ENCODE data around the gene KNTC1.

- no peak for TF ChIP-seq CTCF (IDR thresholded peaks at IDR 0.05)
- no peak for TF ChIP-seq POLR2A (IDR thresholded peaks at IDR 0.05)
Measured at GRCh38 chr12:122517877-122518276, 9.2 kb upstream of the KNTC1 start.
